ENCODE results near the gene RASAL3.

The RASAL3 gene

DNA sequence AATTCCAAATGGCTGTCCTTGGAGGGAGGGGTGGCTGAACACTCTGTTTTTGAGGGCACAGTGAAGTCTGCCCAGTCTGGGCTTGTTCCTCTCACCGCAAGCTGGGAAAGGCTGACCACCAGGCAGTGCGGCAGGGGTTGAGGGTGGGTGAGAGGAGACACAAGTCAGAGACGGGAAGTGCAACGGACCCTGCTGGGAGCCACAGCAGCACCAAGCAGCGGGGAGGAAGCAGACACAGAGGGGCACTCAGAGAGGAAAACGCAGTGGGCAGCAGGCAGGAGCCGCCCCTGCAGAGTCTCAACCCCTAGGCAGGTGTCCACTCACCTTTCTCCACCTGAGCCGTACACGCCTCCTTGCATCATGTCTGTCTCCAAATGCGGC, 61.2 kb downstream of the RASAL3 start:
- Histone ChIP-seq H3K9me3 (ENCODE audit: control insufficient read depth in 5 of 5, low read length in 5 of 5) (no peaks in the 10 kb centered on the region), H3K27me3 (ENCODE audit: control insufficient read depth in 5 of 5, insufficient read depth in 4 of 5, low read length in 5 of 5) (no peaks in the 10 kb centered on the region), H3K27ac (ENCODE audit: low read depth, low read length) (no peak overlapping the region), H3K36me3 (ENCODE audit: control insufficient read depth in 5 of 5, insufficient read depth in 5 of 5, low read length in 5 of 5) (peaks cover 0 to 63% (median 60%) of the 10 kb centered on the region in 5 donors), H3K4me3 (ENCODE audit: low read depth in 1 of 5, low read length in 5 of 5) (no peak overlapping the region), H3K4me1 (ENCODE audit: control insufficient read depth in 5 of 5, insufficient read depth in 5 of 5, low read length in 5 of 5) (peaks cover 8 to 43% (median 33%) of the 10 kb centered on the region in 5 donors), H3K9ac (ENCODE audit: low read length in 5 of 5) (no peak overlapping the region)

DNA sequence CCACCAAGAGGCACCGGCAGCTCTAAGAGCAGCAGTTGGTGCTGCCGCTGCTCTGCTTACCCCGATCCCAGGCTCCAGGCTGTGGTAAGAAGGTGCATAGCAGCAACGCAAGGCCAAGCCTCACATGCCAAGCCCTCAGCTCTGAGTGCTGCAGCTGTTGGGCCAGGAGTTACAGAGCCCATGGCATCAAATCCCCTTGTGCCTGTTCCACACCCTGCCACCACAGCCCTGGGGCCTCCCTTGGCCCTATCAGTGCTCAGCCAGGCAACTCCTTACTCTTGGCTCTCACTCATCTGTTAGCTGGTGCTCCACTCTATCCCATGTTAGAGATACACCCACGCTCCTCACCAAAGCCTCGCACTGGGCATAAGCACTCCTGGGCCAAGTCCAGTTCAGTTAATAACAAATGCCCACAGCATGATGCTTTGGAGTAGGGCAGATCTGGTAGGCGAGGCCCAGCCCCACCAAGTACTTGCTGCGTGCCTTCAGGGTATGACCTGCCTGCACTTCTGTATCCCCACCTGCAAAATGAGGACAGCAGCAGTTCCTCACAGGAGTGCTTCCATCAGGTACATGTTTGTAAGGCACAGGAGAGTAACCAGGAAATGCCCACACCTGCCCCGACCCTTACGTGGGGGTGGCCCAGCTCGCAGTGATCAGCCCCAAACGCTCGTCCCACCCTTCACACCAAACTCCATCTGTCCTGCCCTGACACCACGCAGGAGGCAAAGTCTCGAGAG, 61.8 kb downstream of the RASAL3 start:
- H3K36me3 ChIP-seq (ENCODE audit: control insufficient read depth in 5 of 5, insufficient read depth in 5 of 5, low read length in 5 of 5) = peaks cover 0 to 67% (median 62%) of the 10 kb centered on the region in 5 donors
- H3K27ac ChIP-seq (ENCODE audit: low read depth, low read length) = no peak overlapping the region
- no peak overlapping the region for H3K4me3 ChIP-seq (ENCODE audit: low read depth in 1 of 5, low read length in 5 of 5)
- H3K4me1 ChIP-seq (ENCODE audit: control insufficient read depth in 5 of 5, insufficient read depth in 5 of 5, low read length in 5 of 5) = peaks cover 8 to 43% (median 33%) of the 10 kb centered on the region in 5 donors
- no peaks in the 10 kb centered on the region for H3K9me3 ChIP-seq (ENCODE audit: control insufficient read depth in 5 of 5, low read length in 5 of 5)
- H3K9ac ChIP-seq (ENCODE audit: low read length in 5 of 5) = no peak overlapping the region
- no peaks in the 10 kb centered on the region for H3K27me3 ChIP-seq (ENCODE audit: control insufficient read depth in 5 of 5, insufficient read depth in 4 of 5, low read length in 5 of 5)
